ENCODE results near the gene MITF. TPM values are rescaled to one million over a fixed set of nuclear protein-coding genes. Genes with fewer than 3 reads are reported as not detected.

MITF gene
- total RNA-seq, 4 donors from 2014 or later: 2.1 to 9.1 (median 4.7) TPM

GRCh38 chr3:69809076-69809835 lies 70.0 kb downstream of the MITF start:
- H3K27ac ChIP-seq: no peak overlapping the region
- H3K27me3 ChIP-seq: no peaks in the 10 kb centered on the region
- H3K4me1 ChIP-seq: no peaks in the 10 kb centered on the region
- H3K4me3 ChIP-seq: no peak overlapping the region
- no peaks in the 10 kb centered on the region for H3K36me3 ChIP-seq
- H3K9me3 ChIP-seq: no peaks in the 10 kb centered on the region
- no peak for TF ChIP-seq POLR2A (IDR thresholded peaks at IDR 0.05)
- TF ChIP-seq CTCF (IDR thresholded peaks at IDR 0.05): no peak
- DNase-seq: no peak

GRCh38 chr3:69811452-69812401 lies 72.5 kb downstream of the MITF start:
- no peaks in the 10 kb centered on the region for H3K36me3 ChIP-seq
- no peak for DNase-seq
- H3K4me3 ChIP-seq: no peak overlapping the region
- no peaks in the 10 kb centered on the region for H3K27me3 ChIP-seq
- H3K9me3 ChIP-seq: no peaks in the 10 kb centered on the region
- H3K4me1 ChIP-seq: no peaks in the 10 kb centered on the region
- no peak overlapping the region for H3K27ac ChIP-seq
- no peak for TF ChIP-seq CTCF (IDR thresholded peaks at IDR 0.05)
- TF ChIP-seq POLR2A (IDR thresholded peaks at IDR 0.05): no peak

GRCh38 chr3:69815970-69816369 lies 76.7 kb downstream of the MITF start:
- H3K27ac ChIP-seq: no peak overlapping the region
- DNase-seq: no peak
- H3K36me3 ChIP-seq: no peaks in the 10 kb centered on the region
- no peaks in the 10 kb centered on the region for H3K9me3 ChIP-seq
- no peak for TF ChIP-seq POLR2A (IDR thresholded peaks at IDR 0.05)
- TF ChIP-seq CTCF (IDR thresholded peaks at IDR 0.05): no peak
- H3K4me3 ChIP-seq: no peak overlapping the region
- no peaks in the 10 kb centered on the region for H3K27me3 ChIP-seq
- no peaks in the 10 kb centered on the region for H3K4me1 ChIP-seq

GRCh38 chr3:69817988-69818387 lies 78.7 kb downstream of the MITF start:
- Histone ChIP-seq H3K4me1 (no peaks in the 10 kb centered on the region), H3K27me3 (no peaks in the 10 kb centered on the region), H3K36me3 (no peaks in the 10 kb centered on the region), H3K27ac (no peak overlapping the region), H3K9me3 (no peaks in the 10 kb centered on the region), H3K4me3 (no peak overlapping the region)
- no peak for TF ChIP-seq POLR2A (IDR thresholded peaks at IDR 0.05)
- no peak for TF ChIP-seq CTCF (IDR thresholded peaks at IDR 0.05)
- DNase-seq: no peak

GRCh38 chr3:69819282-69819681 lies 80.0 kb downstream of the MITF start:
- Histone ChIP-seq H3K27ac (no peak overlapping the region), H3K4me1 (no peaks in the 10 kb centered on the region)
- DNase-seq: no peak

More at GRCh38 chr3:69819282-69819681, 80.0 kb downstream of the MITF start:
- Histone ChIP-seq H3K9me3 (no peaks in the 10 kb centered on the region), H3K27me3 (no peaks in the 10 kb centered on the region), H3K4me3 (no peak overlapping the region), H3K36me3 (no peaks in the 10 kb centered on the region)
- TF ChIP-seq POLR2A (IDR thresholded peaks at IDR 0.05) (no peak), CTCF (IDR thresholded peaks at IDR 0.05) (no peak)
